ENCODE results near the gene LAT.
"Not testable (repeated sequence)": the region's sequence is repeated elsewhere in the genome, so short reads cannot be mapped to it uniquely, and the experiment has no call there.

The LAT gene

DNA sequence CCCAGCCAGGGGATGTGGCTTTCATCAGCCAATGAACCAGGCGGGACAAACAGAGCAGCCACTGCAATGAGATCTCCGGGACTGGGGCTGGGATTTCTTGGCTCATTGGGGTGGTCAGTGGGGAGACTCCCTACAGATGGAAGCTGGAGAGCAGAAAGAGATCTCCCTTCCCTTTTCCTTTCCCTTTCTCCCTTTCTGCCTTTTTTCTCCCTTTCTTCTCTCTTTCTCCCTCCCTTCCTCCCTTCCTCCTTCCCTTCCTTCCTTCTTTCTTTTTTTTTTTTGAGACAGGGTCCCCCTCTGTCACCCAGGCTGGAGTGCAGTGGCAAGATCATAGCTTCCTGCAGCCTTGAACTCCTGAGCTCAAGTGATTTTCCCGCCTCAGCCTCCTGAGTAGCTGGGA, 14.0 kb downstream of the LAT start:
- TF ChIP-seq CTCF (IDR thresholded peaks at IDR 0.05; ENCODE audit: low read depth, low read length): no peak
- H3K4me3 ChIP-seq (ENCODE audit: low read depth, low read length): no peak overlapping the region

DNA sequence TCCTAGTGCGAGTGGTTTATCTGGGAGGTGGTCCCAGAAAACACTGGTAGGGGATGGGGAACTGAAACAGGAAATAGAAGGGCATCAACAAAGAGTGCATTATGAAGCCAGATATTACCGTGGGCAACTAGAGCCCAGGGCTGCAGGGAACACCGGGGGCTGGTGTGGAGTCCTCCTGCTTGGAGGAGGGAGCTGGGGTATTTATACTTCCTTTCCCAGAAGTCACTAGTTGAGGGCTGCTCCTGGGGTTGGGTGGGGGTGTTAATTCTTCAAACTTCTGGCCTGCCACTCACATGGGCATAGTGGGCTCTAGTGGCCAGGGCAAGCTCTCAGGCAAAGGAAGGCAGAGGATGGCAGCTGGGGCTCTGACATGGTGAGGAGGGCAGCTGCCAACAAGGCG, 14.7 kb downstream of the LAT start:
- H3K4me3 ChIP-seq (ENCODE audit: low read depth, low read length): no peak overlapping the region
- TF ChIP-seq CTCF (IDR thresholded peaks at IDR 0.05; ENCODE audit: low read depth, low read length): no peak

GRCh38 chr16:29000019-29000418, 15.2 kb downstream of the LAT start:
- TF ChIP-seq CTCF (IDR thresholded peaks at IDR 0.05; ENCODE audit: low read depth, low read length): no peak
- H3K4me3 ChIP-seq (ENCODE audit: low read depth, low read length): no peak overlapping the region

DNA sequence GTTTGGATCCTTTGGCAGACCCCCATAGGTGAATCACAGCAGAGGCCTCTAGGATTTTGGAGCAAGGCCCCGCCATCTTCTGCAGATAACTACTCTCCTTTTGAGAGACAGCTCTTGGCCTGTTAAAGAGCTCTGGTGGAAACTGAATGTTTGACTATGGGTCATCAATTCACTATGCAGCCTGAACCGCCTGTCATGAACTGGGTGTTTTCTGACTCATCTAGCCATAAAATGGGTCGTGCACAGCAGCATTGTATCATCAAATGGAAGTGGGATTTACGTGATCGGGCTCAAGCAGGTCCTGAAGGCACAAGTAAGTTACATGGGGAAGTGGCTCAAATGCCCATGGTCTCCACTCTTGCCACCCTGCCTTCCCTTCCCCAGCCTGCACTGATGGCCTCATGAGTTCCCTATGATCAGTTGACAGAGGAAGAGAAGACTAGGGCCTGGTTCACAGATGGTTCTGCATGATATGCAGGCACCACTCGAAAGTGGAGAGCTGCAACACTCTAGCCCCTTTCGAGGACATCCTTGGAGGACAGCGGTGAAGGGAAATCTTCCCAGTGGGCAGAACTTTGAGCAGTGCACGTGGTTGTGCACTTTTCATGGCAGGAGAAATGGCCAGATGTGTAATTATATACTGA, 19.8 kb downstream of the LAT start:
- H3K4me3 ChIP-seq (ENCODE audit: low read depth, low read length): not testable (repeated sequence)

DNA sequence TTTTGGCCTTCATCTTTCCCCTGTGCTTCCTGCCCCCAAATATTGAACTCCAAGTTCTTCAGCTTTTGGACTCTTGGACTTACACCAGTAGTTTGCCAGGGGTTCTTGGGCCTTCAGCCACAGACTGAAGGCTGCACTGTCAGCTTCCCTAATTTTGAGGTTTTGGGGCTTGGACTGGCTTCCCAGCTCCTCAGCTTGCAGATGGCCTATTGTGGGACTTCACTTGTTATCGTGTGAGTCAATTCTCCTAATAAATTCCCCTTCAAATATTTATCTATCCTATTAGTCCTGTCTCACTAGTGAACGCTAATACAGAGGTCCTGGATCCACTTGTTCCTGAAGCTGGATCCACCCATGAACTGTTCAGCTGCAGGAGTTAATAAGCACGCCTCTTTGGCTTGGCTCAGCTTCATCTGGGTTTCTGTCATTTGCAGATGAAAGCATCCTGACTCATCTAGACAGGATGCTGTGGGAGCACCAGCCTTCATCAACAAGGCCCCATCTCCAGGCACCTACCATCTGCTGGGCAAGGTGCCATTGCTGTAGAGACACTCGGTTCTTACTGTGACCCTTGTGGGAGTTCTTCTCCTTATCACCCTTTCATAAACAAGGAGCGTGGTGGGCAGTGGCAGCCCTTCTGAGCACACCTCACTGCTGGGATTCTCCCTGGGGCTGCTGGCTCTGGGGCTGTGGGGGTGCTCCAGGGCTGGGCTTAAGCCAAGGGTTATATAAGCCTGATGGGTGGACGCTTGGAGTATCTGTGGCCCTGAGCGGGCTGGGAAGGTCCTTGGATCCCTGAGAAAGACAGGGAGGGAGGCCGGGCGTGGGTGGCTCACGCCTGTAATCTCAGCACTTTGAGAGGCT, 23.1 kb downstream of the LAT start:
- no peak for TF ChIP-seq CTCF (IDR thresholded peaks at IDR 0.05; ENCODE audit: low read depth, low read length)
- H3K4me3 ChIP-seq (ENCODE audit: low read depth, low read length): no peak overlapping the region

DNA sequence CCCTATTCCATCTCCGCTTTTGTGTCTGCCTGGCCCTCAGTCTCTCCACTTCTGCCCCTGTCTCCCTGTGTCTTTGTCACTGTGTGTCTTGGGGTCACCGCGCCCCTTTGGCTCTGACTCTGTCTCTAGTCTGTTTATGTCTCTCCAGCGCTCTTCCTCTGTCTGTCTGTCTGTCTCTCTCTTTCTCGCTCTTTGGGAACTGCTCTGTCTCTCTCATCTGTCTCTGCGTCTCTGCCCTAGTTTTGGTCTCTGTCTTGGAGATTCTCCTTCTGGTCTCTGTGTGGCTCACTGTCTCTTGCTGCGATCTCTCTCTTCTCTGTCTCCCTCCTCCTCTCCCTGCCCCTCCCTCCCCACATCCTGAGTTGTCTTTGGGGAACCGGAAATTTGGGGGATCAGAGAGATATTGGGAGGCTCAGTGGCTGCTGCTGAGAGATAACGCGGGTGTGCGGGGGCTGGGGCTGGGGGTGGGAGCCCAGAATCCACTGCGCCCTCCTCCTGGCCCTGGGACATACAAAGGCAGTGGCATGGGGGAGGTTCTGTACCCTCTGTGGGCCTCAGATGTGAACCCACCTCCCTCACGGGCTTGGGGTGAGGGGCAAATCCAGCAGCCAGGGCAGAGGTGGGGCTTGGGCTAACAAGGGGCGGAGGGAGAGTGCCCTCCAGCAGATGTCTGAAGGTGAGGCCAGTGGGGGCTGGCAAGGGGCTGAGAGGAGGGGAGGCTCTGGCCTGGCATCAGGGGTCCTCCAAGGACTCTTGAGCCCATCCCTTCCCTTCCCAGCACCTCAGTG, 24.4 kb downstream of the LAT start:
- TF ChIP-seq CTCF (IDR thresholded peaks at IDR 0.05; ENCODE audit: low read depth, low read length): no peak
- no peak overlapping the region for H3K4me3 ChIP-seq (ENCODE audit: low read depth, low read length)

DNA sequence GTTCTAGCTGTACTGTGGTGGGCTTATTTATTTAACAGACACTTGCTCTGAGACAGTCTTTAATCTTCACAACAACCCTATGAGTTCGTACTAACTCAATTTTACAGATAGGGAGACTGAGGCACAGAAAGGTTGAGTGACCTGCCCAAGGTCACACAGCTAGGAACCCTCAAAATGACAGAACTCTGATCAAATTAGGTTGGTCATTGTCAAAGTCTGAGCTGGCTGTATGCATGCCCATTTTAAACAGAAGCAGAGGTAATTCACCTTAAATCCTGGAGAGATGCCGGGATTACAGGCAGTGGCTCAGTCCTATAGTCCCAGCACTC, 24.9 kb downstream of the LAT start:
- no peak overlapping the region for H3K4me3 ChIP-seq (ENCODE audit: low read depth, low read length)
- no peak for TF ChIP-seq CTCF (IDR thresholded peaks at IDR 0.05; ENCODE audit: low read depth, low read length)
